ENCODE data around the gene POLA1.

- TF ChIP-seq POLR2A (IDR thresholded peaks at IDR 0.05): no peak
- TF ChIP-seq CTCF (IDR thresholded peaks at IDR 0.05): no peak
These were observed 145.6 kb downstream of the POLA1 start for GRCh38 chrX:24839331-24839730.

Data from adrenal gland (tissue), 5 donors.